Body of pancreas (tissue), 4 donors: ENCODE results near the gene SLC22A2. TPM values are rescaled to one million over a fixed set of nuclear protein-coding genes. Genes with fewer than 3 reads are reported as not detected.

ENCODE experiments used
- ATAC-seq: fragments of 150-250 bp; one replicate; pipeline ENCODE4 v1.9.1; 2016
- DNase-seq, 4 donors: peaks; one replicate each; pipeline ENCODE4 v3.0.0-alpha.2; 2019
- H3K27ac ChIP-seq, 4 donors: fragments of 200-600 bp; sonication (generic); 1 replicate in 3 of 4; 2 replicates in 1 of 4; pipeline versions ENCODE4 v1.5.1 to v1.6.1; 2016 to 2019; ENCODE audit warnings: mild to moderate bottlenecking in 1 of 4, mixed read lengths in 1 of 4, moderate library complexity in 1 of 4
- H3K27me3 ChIP-seq, 2 donors: fragments of 200-600 bp; sonication (generic); one replicate each; pipeline ENCODE4 v1.6.0; 2016; ENCODE audit warnings: mild to moderate bottlenecking in 1 of 2
- H3K36me3 ChIP-seq, 2 donors: fragments of 200-600 bp; sonication (generic); replicated peaks in 1 of 2; 2 replicates each; pipeline ENCODE4 v1.5.1; 2016; ENCODE audit warnings: low read depth in 2 of 2; ENCODE audit not compliant: insufficient read depth in 1 of 2
- H3K4me1 ChIP-seq: fragments of 200-600 bp; sonication (generic); one replicate; pipeline ENCODE4 v1.6.0; 2016
- H3K4me3 ChIP-seq, 2 donors: fragments of 200-600 bp; sonication (generic); 1 replicate in 1 of 2; 2 replicates in 1 of 2; pipeline ENCODE4 v1.5.1; 2016 to 2019
- H3K9me3 ChIP-seq, 3 donors: fragments of 200-600 bp; sonication (generic); 1 replicate in 2 of 3; 2 replicates in 1 of 3; pipeline ENCODE4 v1.5.1; 2016
- POLR2A ChIP-seq, 3 donors: fragments of 450-650 bp; IDR thresholded peaks; one replicate each; pipeline ENCODE4 v1.6.1; 2016; ENCODE audit warnings: antibody characterized with exemption in 3 of 3, mild to moderate bottlenecking in 2 of 3
- WGBS, 2 donors: methylation state at CpG; one replicate each; pipeline ENCODE4 v1.1.5; 2017; 5-methylcytosine and 5-hydroxymethylcytosine counted together
- intact Hi-C: fragments of 100-400 bp; cut with DNase I; formaldehyde crosslinking; loops from one replicate; pipeline ENCODE4 v1.15.1; 2023
- total RNA-seq, 2 donors: library from RNA; depleted of rRNA; stranded (reverse); fragments of >200 nt; gene quantifications; one replicate each; pipeline ENCODE4 v1.1.0, GENCODE V29; 2016
- TF ChIP-seq, protein P1 (sequence below), 7 experiments: fragments of 450-650 bp in 4 of 7; fragments of 200-600 bp in 3 of 7; sonication (generic) in 3 of 7; IDR thresholded peaks; one replicate each; pipeline ENCODE4 v1.5.1; 2016 to 2019; ENCODE audit warnings: antibody characterized with exemption in 7 of 7

The SLC22A2 gene
- total RNA-seq, 2 donors from 2014 or later: not detected

DNA sequence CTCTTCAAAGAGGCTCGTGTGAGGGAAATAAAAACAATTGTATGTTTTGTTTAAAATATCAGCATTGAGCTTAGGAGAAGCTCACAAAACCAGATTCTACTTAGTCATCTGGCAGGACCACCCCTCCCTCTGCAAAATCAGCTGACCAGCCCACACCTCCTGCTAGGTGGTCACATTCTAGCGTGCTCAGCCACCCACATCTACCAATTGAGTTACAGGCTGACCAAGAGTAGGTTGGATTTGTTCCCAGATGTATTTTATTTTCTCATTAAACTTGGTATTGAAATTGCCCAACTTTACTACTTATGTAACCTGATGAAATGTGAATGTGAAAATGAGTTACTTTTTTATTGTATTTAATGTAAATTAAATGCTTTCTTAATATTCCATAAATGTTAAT lies 56.2 kb downstream of the SLC22A2 start:
- Histone ChIP-seq H3K27ac (no peak overlapping the region), H3K36me3 (no peaks in the 10 kb centered on the region), H3K4me1 (no peaks in the 10 kb centered on the region), H3K27me3 (no peaks in the 10 kb centered on the region), H3K9me3 (no peaks in the 10 kb centered on the region), H3K4me3 (no peak overlapping the region)
- 39 to 63% methylated on average over 2 of the region's 2 CpGs for WGBS, 2 donors
- no peak for ATAC-seq
- DNase-seq: no peak
- TF ChIP-seq, protein P1, sequence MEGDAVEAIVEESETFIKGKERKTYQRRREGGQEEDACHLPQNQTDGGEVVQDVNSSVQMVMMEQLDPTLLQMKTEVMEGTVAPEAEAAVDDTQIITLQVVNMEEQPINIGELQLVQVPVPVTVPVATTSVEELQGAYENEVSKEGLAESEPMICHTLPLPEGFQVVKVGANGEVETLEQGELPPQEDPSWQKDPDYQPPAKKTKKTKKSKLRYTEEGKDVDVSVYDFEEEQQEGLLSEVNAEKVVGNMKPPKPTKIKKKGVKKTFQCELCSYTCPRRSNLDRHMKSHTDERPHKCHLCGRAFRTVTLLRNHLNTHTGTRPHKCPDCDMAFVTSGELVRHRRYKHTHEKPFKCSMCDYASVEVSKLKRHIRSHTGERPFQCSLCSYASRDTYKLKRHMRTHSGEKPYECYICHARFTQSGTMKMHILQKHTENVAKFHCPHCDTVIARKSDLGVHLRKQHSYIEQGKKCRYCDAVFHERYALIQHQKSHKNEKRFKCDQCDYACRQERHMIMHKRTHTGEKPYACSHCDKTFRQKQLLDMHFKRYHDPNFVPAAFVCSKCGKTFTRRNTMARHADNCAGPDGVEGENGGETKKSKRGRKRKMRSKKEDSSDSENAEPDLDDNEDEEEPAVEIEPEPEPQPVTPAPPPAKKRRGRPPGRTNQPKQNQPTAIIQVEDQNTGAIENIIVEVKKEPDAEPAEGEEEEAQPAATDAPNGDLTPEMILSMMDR (IDR thresholded peaks at IDR 0.05): no peak
- TF ChIP-seq POLR2A (IDR thresholded peaks at IDR 0.05): no peak
- intact Hi-C loops: no loop called here

DNA sequence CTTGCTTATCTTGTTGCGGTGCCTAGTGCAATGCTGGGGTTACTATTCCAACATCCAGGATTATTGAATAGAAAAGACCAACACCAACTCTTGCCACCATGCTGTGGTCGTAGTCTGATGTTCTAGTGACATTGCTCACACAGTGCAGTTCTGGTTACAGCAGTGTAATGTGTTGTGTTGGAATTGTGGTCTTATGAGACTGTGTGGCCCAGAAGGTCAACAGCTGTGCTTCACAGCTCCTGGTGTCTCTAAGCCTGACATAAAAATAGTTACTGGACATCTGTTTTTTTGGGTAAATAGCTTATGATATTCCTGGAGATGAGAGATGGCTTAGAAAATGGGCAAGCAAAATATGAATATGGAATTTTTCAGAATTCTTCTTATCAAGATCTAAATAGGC lies 57.6 kb downstream of the SLC22A2 start:
- WGBS, 2 donors: 81 to 83% methylated on average over 2 of the region's 2 CpGs
- Histone ChIP-seq H3K36me3 (no peaks in the 10 kb centered on the region), H3K27ac (no peak overlapping the region), H3K4me3 (no peak overlapping the region), H3K4me1 (no peaks in the 10 kb centered on the region), H3K9me3 (no peaks in the 10 kb centered on the region), H3K27me3 (no peaks in the 10 kb centered on the region)
- intact Hi-C loops: no loop called here
- DNase-seq (no peak), ATAC-seq (no peak)
- TF ChIP-seq, protein P1 (IDR thresholded peaks at IDR 0.05): no peak
- TF ChIP-seq POLR2A (IDR thresholded peaks at IDR 0.05): no peak

DNA sequence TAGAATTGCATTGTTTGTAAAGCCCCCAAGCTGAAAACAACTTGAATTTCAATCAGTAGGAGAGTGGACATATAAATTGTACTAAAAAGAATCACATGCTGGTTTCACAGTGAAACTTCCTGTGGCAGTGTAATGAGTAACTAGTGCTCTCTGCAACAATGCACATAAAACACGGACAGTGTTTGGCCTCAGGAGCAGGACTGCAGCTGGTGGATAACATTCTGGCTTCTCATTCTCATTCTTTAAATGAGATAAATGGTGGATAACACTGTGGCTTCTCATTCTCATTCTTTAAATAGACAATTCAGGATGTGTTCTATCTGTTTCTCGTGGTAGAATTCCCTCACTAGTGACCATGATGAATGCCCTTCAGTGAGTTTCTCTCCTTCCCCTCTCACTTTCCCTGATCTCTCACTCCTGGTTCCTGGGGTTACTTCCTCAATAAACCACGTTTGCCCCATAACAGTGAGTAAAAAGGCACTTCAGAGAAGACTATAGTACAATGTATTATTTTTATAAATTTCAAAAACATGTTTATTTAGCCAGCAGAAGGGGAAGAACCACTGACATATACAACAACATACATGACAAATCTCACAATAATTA lies 59.9 kb downstream of the SLC22A2 start:
- Histone ChIP-seq H3K27ac (peak overlapping the region; percentile 4 to 52 (median 48)), H3K9me3 (no peaks in the 10 kb centered on the region), H3K4me3 (no peak overlapping the region), H3K27me3 (no peaks in the 10 kb centered on the region), H3K4me1 (no peaks in the 10 kb centered on the region), H3K36me3 (no peaks in the 10 kb centered on the region)
- TF ChIP-seq POLR2A (IDR thresholded peaks at IDR 0.05): no peak
- TF ChIP-seq, protein P1 (IDR thresholded peaks at IDR 0.05): no peak
- intact Hi-C loops: no loop called here
- ATAC-seq (peak; percentile 71), DNase-seq (peak in 1 of 4 donors; percentile 21)
- WGBS, 2 donors: 3 to 9% methylated on average over 3 of the region's 3 CpGs

DNA sequence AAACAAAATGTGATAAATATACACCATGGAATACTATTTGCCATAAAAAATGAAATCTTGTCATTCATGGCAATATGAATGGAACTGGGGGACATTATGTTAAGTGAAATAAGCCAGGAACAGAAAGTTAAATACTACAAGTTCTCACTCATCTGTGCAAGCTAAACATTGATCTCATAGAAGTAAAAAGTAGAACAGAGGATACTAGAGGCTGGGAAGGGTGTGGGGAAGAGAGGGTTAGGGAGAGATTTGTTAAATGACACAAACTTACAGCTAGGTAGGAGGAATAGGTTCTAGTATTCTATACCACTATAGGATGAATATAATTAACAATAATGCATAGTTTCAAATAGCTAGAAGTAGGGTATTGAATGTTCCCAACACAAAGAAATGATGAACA lies 61.0 kb downstream of the SLC22A2 start:
- no peak overlapping the region for H3K27ac ChIP-seq
- H3K9me3 ChIP-seq: peaks cover 0 to 5% (median 0%) of the 10 kb centered on the region in 3 donors
- intact Hi-C loops: no loop called here
- H3K36me3 ChIP-seq: no peaks in the 10 kb centered on the region
- no peak for ATAC-seq
- H3K27me3 ChIP-seq: no peaks in the 10 kb centered on the region
- no peak overlapping the region for H3K4me3 ChIP-seq
- no peaks in the 10 kb centered on the region for H3K4me1 ChIP-seq
- TF ChIP-seq, protein P1 (IDR thresholded peaks at IDR 0.05): no peak
- no peak for TF ChIP-seq POLR2A (IDR thresholded peaks at IDR 0.05)
- no peak for DNase-seq

DNA sequence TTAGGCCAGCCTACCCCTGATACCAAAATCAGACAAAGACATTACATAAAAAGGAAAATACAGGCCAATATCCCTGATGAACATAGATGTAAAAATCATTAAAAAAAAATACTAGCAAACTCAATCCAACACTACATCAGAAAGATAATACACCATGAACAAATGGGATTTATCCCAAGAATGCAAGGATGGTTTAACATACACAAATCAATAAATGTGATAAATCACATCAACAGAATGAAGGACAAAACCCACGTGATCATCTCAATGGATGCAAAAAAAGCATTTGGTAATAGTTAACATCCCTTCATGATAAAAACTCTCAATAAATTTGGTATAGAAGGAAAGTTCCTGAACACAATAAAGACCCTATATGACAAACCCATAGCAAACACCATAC lies 63.8 kb downstream of the SLC22A2 start:
- Histone ChIP-seq H3K4me3 (no peak overlapping the region), H3K9me3 (peaks cover 0 to 5% (median 0%) of the 10 kb centered on the region in 3 donors), H3K27ac (no peak overlapping the region), H3K36me3 (no peaks in the 10 kb centered on the region), H3K4me1 (no peaks in the 10 kb centered on the region), H3K27me3 (no peaks in the 10 kb centered on the region)
- intact Hi-C loops: no loop called here
- DNase-seq (no peak), ATAC-seq (no peak)
- TF ChIP-seq POLR2A (IDR thresholded peaks at IDR 0.05): no peak
- 60 to 67% methylated on average over 1 of the region's 1 CpG for WGBS, 2 donors
